Endothelial cell of umbilical vein (primary cell): ENCODE data around the gene FBXL13. TPM values are rescaled to one million over a fixed set of nuclear protein-coding genes. Genes with fewer than 3 reads are reported as not detected.
"Not testable (repeated sequence)": the region's sequence is repeated elsewhere in the genome, so short reads cannot be mapped to it uniquely, and the experiment has no call there.

ENCODE experiments used
- BruUV-seq: library from RNA; stranded (reverse); fragments of 400-500 nt; replicated peaks from 2 replicates; lab custom pipeline; 2021; lab: Mats Ljungman, UMichigan
- CTCF ChIA-PET: fragments of 300-600, 350-600 bp; sonication (Branson Sonifier 250); formaldehyde crosslinking; loops from one replicate; lab custom pipeline; 2021; ENCODE audit warnings: antibody characterized with exemption, inconsistent platforms; lab: Charles Lee
- POLR2A ChIA-PET: fragments of 300-600, 350-600 bp; sonication (Branson Sonifier 250); formaldehyde crosslinking; loops from one replicate; lab custom pipeline; 2021; ENCODE audit warnings: antibody characterized with exemption, inconsistent platforms; lab: Charles Lee
- DNase-seq: peaks from one replicate; pipeline ENCODE4 v3.0.0-alpha.2; 2011; ENCODE audit warnings: low read depth, low spot score
- FAIRE-seq: peaks from 2 replicates; lab custom pipeline; 2011; peaks lifted over from hg19 to GRCh38; lab: Jason Lieb, UNC
- H2AFZ ChIP-seq: 2 replicates; pipeline ENCODE4 v1.6.0; 2012; ENCODE audit warnings: low read depth, low read length, control low read depth, inconsistent platforms
- H3K27ac ChIP-seq: 2 replicates; pipeline ENCODE4 v1.5.1; 2011; ENCODE audit warnings: low read depth, mild to moderate bottlenecking, control low read depth, low read length, moderate library complexity; ENCODE audit not compliant: insufficient read depth
- H3K27me3 ChIP-seq, 2 experiments: 2 replicates each; pipeline versions ENCODE4 v1.6.0 to v1.6.1; 2011; ENCODE audit warnings: low read length in 2 of 2, mixed read lengths in 1 of 2; ENCODE audit not compliant: control insufficient read depth in 2 of 2, insufficient read depth in 2 of 2
- H3K36me3 ChIP-seq, 2 experiments: 2 replicates in 1 of 2; 3 replicates in 1 of 2; pipeline ENCODE4 v1.5.1; 2011; ENCODE audit warnings: low read length in 2 of 2, mild to moderate bottlenecking in 1 of 2, moderate library complexity in 1 of 2; ENCODE audit not compliant: control insufficient read depth in 2 of 2, insufficient read depth in 2 of 2; ENCODE audit errors: extremely low read depth in 1 of 2
- H3K4me1 ChIP-seq: 3 replicates; pipeline ENCODE4 v1.5.1; 2011; ENCODE audit warnings: mild to moderate bottlenecking, low read length; ENCODE audit not compliant: control insufficient read depth, insufficient read depth; ENCODE audit errors: extremely low read depth
- H3K4me2 ChIP-seq: 2 replicates; pipeline ENCODE4 v1.6.1; 2011; ENCODE audit warnings: low read length, control low read depth, mixed read lengths; ENCODE audit not compliant: insufficient read depth
- H3K4me3 ChIP-seq, 3 experiments: fragments of 200-600 bp in 1 of 3; sonication (generic), shearing (Covaris generic) in 1 of 3; replicated peaks in 1 of 3; 2 replicates each; pipeline ENCODE4 v1.5.1; 2011 to 2016; ENCODE audit warnings: control low read depth in 3 of 3, low read length in 3 of 3, mild to moderate bottlenecking in 2 of 3, inconsistent platforms in 1 of 3, low read depth in 1 of 3, moderate library complexity in 1 of 3; ENCODE audit not compliant: insufficient read depth in 1 of 3
- H3K79me2 ChIP-seq: 2 replicates; pipeline ENCODE4 v1.6.0; 2012; ENCODE audit warnings: low read length, inconsistent platforms; ENCODE audit not compliant: control insufficient read depth, insufficient read depth
- H3K9ac ChIP-seq: replicated peaks from 2 replicates; pipeline ENCODE3; 2011; ENCODE audit warnings: low read length, control low read depth; ENCODE audit not compliant: insufficient read depth; ENCODE audit errors: extremely low read depth
- H3K9me1 ChIP-seq: replicated peaks from 3 replicates; pipeline ENCODE4 v1.6.0; 2011; ENCODE audit warnings: mild to moderate bottlenecking, low read length; ENCODE audit not compliant: control insufficient read depth, insufficient read depth; ENCODE audit errors: extremely low read depth
- H3K9me3 ChIP-seq: replicated peaks from 2 replicates; pipeline ENCODE4 v1.5.1; 2012; ENCODE audit warnings: low read length, inconsistent platforms; ENCODE audit not compliant: control insufficient read depth, insufficient read depth
- H4K20me1 ChIP-seq: replicated peaks from 2 replicates; pipeline ENCODE3; 2011; ENCODE audit warnings: mild to moderate bottlenecking, low read length; ENCODE audit not compliant: control insufficient read depth, insufficient read depth; ENCODE audit errors: extremely low read depth
- EZH2 ChIP-seq: IDR thresholded peaks from 2 replicates; pipeline ENCODE4 v1.6.1; 2012; ENCODE audit warnings: borderline replicate concordance, low read depth, mild to moderate bottlenecking, moderate library complexity, low read length, inconsistent platforms; ENCODE audit not compliant: severe bottlenecking
- FOS ChIP-seq: IDR thresholded peaks from 2 replicates; pipeline ENCODE4 v1.6.1; 2011; ENCODE audit warnings: mild to moderate bottlenecking, low read length, moderate library complexity, borderline replicate concordance; ENCODE audit not compliant: insufficient read depth
- JUN ChIP-seq: IDR thresholded peaks from 2 replicates; pipeline ENCODE4 v1.6.1; 2011; ENCODE audit warnings: borderline replicate concordance, low read depth; ENCODE audit not compliant: insufficient read length, insufficient read depth
- MYC ChIP-seq: IDR thresholded peaks from one replicate; pipeline ENCODE4 v1.6.1; 2011; ENCODE audit warnings: mild to moderate bottlenecking, low read depth, low read length
- dilution Hi-C: fragments of 300-500 bp; cut with MboI; formaldehyde crosslinking; loops from one replicate; pipeline ENCODE4 v1.15.0; 2019; ENCODE audit warnings: low sequenced_read_pairs; ENCODE audit not compliant: extremely low pct_ligation_motif_present
- intact Hi-C: fragments of 100-400 bp; cut with micrococcal nuclease; formaldehyde crosslinking; loops from one replicate; pipeline ENCODE4 v1.10.0; 2022
- polyA plus RNA-seq, 4 experiments: library from polyadenylated mRNA; depleted of rRNA in 3 of 4; stranded (reverse) in 3 of 4; unstranded in 1 of 4; fragments of >200 nt; gene quantifications; 2 replicates each; pipeline versions ENCODE4 v1.2.1 to v1.2.3, GENCODE V29; 2011 to 2012; ENCODE audit warnings: missing spikeins in 1 of 4
- total RNA-seq: library from RNA; stranded (reverse); gene quantifications from 2 replicates; pipeline ENCODE4 v1.2.3, GENCODE V29; 2021

The FBXL13 gene
- total and polyA plus RNA-seq, 2 donors (not counting 3 experiments of a cell fraction or from before 2014, with no cell fraction given): 3.9 to 4.6 TPM

DNA sequence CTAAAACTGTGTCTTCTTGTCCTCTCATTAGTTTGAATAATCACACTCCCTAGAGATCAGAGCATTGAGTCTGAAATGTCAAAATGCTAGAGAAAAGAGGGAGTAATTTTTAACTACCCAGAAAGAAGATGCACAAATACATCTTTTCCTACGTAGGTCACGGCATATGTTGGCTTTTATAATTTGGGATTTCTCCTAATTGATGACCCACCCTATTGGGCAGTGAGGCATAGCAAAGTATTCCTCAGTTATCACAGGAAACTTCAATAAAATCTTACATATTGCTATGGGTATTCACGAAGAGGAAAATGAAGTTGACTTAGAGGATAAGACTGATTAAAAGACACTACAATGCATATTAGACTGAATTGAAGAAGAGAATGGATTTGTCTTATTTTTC is 25.8 kb upstream of the FBXL13 start:
- Histone ChIP-seq H3K79me2 (no peaks in the 10 kb centered on the region), H2AFZ (no peak overlapping the region), H3K4me2 (no peak overlapping the region), H4K20me1 (no peaks in the 10 kb centered on the region), H3K4me3 (no peak overlapping the region), H3K36me3 (peaks cover 0 to 5% of the 10 kb centered on the region in 2 experiments), H3K27me3 (no peaks in the 10 kb centered on the region), H3K9me3 (no peaks in the 10 kb centered on the region), H3K9ac (no peak overlapping the region), H3K27ac (no peak overlapping the region), H3K9me1 (no peaks in the 10 kb centered on the region), H3K4me1 (no peaks in the 10 kb centered on the region)
- POLR2A ChIA-PET: no interaction called here
- no peak for DNase-seq
- dilution Hi-C loops: no loop called here
- FAIRE-seq: no peak
- TF ChIP-seq EZH2: no peak
- no peak for TF ChIP-seq FOS
- no peak for TF ChIP-seq JUN
- CTCF ChIA-PET: no interaction called here
- no TSS peak for BruUV-seq
- intact Hi-C loops: no loop called here

DNA sequence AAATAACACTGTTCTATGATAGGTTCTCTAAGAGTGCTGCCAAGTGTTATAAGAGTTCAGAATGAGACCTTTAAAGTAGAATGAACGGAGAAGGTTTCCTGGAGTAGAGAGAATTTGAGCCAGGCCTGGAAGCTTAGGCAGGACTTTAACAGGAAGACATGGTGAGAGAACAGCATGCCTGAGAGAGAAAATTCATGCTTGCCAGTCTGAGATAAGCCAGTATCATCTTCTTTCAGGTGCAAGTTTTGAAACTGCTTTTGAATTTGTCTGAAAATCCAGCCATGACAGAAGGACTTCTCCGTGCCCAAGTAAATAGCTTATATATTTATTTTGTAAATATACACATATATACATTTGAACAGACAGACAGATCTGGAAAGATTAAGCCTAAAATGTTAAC is 22.4 kb upstream of the FBXL13 start:
- no peaks in the 10 kb centered on the region for H3K9me1 ChIP-seq
- H4K20me1 ChIP-seq: no peaks in the 10 kb centered on the region
- intact Hi-C loops (no loop called here), dilution Hi-C loops (no loop called here)
- BruUV-seq: no TSS peak
- no peaks in the 10 kb centered on the region for H3K27me3 ChIP-seq
- ChIA-PET CTCF (no interaction called here), POLR2A (no interaction called here)
- no peaks in the 10 kb centered on the region for H3K9me3 ChIP-seq
- H3K79me2 ChIP-seq: no peaks in the 10 kb centered on the region
- no peak for FAIRE-seq
- no peak overlapping the region for H3K9ac ChIP-seq
- peaks cover 4 to 5% of the 10 kb centered on the region in 2 experiments for H3K36me3 ChIP-seq
- no peak for TF ChIP-seq MYC
- no peak for DNase-seq
- no peak overlapping the region for H3K4me3 ChIP-seq
- H2AFZ ChIP-seq: no peak overlapping the region
- no peak overlapping the region for H3K4me2 ChIP-seq
- no peak overlapping the region for H3K27ac ChIP-seq
- H3K4me1 ChIP-seq: no peaks in the 10 kb centered on the region

DNA sequence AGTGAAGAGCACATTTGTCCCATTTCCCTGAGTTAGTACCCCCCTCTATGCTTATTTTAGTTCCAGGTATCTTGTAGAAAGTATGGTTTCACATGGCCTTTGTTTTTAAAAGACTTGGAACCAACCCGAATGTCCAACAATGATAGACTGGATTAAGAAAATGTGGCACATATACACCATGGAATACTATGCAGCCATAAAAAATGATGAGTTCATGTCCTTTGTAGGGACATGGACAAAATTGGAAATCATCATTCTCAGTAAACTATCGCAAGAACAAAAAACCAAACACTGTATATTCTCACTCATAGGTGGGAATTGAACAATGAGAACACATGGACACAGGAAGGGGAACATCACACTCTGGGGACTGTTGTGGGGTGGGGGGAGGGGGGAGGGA is 21.0 kb upstream of the FBXL13 start:
- FAIRE-seq, intact Hi-C loops: not testable (repeated sequence)

More for the DNA sequence above, 21.0 kb upstream of the FBXL13 start:
- BruUV-seq, dilution Hi-C loops, H3K4me2 ChIP-seq, H3K36me3 ChIP-seq, H3K9ac ChIP-seq, POLR2A ChIA-PET, H2AFZ ChIP-seq, H4K20me1 ChIP-seq, H3K9me3 ChIP-seq, DNase-seq, H3K79me2 ChIP-seq, H3K27ac ChIP-seq, H3K9me1 ChIP-seq, H3K4me3 ChIP-seq, H3K27me3 ChIP-seq, H3K4me1 ChIP-seq: not testable (repeated sequence)
- CTCF ChIA-PET: interaction anchor here (1.2 kb wide), 1 partner anchor 11 kb away, joined by 3 read pairs; no protein-coding TSS in a partner anchor
